NCI-H1092 treated with DMSO at 0.1 percent for 48 hours (cell line): Measurements from ENCODE around the gene MAPKAP1.

Experiments
- DNase-seq: peaks from one replicate; lab custom pipeline; 2025; lab: John Stamatoyannopoulos, UW

The MAPKAP1 gene

GRCh38 chr9:125564631-125565030 lies 142.4 kb downstream of the MAPKAP1 start:
- no peak for DNase-seq

DNA sequence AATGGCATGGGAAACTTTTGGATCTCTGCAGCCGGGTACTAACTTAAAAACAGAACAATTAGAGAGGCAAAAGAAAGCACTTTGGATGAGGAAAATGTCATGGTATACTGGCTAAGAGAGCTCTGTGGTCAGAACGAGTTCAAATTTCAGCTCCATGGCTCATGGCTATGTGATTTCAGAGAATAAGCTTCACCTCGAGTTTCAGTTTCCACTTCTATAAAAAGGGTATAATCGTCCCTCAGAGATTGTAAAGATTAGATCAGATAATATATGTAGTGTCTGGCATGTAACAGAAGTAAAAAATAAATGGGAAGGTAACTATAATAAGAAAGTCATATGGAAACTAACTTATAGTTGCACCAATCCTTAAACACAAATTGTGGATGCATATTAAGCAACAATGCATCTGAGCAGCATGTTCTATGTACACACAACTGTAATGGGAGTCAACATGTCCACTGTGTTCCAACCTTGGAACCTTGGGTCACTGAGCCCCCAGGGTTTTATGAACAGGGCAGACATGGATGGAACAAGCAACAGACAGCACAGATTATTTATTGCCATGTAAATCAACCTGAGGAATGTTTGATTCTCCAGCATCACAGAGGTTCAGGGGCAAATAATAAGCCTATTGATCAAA lies 145.4 kb downstream of the MAPKAP1 start:
- no peak for DNase-seq

DNA sequence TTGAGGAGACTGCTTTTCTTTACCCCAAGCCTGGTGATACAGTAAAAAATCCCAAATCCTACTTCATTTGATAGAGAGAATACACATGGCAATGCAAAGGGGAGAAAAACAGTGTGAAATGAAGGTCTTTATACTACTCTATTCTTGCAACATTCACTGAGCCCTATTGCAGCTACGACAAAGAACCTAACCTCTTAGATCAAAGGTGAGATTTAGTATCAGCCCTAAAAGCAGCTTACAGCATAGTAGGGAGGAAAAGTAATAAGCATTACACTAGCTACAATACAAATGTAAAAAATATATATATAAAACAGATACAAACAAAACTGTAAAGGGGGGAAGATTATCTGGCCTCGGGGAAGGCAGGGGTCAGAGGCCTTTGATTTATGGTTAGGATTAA lies 147.1 kb downstream of the MAPKAP1 start:
- no peak for DNase-seq

DNA sequence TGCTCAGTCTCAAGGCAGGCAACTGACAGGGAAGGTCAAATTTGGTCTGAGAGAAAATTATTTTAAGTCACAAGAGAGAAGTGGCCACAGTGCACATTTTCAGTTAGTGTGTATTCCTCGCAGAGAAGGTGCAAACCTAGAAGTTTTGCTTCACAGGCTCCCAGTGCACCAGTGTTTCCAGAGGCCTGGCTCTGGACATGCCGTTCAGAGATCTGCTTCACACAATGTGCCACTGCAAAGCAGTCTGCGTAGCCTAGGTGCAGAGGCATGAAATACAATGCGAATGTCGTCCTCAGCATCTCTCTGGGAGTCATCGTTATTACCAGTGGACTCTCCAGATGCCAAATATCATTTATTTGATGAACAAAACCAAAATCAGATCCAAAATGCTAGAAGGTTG lies 147.8 kb downstream of the MAPKAP1 start:
- DNase-seq = no peak

DNA sequence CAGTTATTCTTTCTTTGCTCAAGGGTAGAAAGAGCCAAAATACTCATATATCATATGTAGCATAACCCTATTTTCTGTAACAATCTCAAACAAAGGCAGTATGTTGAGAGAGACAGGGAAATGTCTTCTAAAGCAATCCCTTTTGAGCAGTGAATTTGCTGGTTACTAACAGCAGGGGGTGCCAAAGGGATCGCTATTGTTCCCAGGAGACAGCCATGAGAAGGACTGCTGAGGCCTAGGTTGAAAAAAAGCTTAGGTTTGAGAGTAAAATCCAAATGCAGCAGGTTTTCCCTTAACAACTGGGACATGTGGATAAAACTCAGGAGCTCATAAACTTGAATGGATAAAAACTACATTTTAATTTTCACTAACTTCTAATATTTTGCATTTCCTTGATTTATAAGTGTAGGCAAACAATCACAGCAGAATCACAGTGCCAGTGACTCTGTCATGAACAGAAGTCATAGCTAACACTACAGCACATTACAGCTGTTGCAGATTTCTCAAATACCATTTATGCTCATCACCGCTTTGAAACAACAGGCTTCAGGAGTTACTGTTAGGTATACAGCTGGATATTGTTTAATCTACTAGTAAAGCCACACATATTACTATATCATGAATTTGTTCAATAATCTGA lies 148.4 kb downstream of the MAPKAP1 start:
- peak; percentile 78 for DNase-seq

DNA sequence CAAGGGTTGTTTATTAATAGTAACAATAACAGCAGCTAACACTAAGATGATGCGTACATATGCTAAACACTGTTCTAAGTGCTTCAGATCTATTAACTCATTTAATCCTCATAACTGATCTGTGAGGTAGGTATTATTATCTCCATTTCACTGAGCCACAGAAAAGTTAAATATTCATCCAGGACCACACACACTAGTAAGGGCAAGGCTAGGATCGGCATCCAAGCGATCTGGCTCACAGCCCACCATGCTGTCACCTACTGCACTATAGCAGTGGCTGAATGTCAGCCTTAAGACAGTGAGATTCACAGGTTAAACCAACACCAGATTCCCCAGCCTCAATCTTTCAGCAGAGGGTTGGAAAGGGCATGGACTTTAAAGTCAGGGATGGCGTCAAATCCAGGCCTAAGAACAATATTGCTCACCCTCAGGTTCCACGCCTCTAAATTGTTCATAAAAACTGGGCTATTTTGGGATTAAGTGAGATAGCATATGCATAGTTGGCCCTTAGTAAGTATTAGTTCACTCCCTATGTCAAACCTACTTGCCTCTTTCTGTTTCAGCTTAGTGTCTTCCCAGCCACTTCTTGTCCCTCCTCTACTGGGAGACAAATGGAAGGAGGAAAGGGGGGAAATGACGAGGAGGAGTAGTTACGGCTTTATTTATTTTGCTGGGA lies 150.8 kb downstream of the MAPKAP1 start:
- DNase-seq = no peak

DNA sequence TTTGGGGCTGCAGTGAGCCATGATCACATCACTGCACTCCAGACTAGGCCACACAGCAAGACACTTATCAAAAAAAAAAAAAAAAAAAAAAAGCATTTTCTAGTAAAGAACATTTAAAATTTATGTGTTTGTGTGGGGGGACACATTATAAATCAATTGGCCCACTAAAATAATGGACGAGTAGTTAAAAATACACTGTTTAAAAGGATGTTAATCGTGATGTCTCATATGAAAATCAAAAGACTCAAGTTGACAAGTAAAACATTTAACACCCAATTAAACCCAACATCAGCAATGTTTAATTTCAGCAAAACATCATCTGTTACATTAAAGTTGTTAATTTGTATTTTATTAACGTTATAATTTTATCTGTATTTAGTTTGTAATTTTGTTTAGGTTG lies 152.3 kb downstream of the MAPKAP1 start:
- no peak for DNase-seq

GRCh38 chr9:125551781-125552180 lies 155.2 kb downstream of the MAPKAP1 start:
- DNase-seq = no peak

DNA sequence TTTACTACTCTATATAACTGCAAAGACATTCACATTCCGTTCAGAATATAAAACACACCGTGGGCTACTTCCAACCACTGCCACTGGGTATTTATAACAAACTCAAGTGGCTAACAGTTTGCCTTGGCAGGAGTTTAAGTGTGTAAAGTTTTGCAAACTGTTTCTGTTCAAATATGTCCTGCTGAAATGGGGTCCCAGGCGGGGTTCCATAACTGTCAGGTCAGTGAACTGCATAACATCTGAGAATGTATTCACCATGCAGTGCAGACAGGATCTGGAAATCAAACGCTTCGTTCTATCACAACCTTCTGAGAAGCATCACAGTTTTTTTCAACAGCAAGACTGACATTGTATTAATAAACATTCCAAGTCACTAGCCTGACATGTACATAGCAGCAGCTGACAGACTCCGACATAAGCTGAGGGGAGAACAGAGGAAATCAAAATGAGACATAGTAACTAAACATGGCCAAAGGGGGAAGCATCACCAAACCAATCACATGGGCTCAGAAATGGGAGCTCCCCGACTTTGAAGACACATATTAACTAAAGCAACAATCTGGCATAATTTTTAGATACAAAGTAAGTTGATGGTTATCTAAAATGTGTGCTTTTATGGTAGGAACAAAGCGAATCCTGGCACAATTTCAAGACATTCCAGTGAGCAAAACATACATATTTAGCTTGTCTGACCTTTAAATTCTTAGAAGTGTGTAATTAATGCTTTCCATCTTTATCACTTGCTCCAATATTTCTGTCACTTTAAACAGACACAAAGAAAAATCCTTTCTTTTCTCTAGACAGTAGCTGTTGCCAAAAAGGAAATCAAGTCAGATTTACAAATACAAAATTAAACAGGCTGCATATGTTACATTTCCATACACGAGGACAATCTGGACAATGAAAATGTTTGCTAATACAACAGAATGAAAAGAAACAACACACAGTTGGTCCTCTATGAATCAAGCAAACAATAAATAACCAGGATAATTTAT lies 156.8 kb downstream of the MAPKAP1 start:
- no peak for DNase-seq

- DNase-seq = peak; percentile 68
Observed at GRCh38 chr9:125549465-125549871, 157.5 kb downstream of the MAPKAP1 start.

DNA sequence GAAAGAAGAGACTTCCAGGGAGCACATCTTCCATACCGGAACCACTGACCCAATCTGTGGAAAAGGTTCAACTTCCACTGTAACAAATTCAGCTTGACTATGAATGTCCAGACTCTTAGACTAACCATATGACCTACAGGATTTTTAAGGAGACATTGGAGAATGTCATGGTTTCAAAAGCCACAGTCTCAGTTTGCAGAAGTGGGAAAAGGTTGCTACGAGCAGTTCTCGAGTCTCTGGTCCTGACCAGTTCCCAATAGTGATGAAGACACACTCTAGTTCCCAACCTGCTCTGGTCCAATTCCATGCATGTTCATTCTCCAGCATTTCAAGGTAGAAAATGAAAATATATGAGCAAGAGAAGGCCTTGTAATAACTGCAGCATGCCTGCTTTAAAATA lies 158.0 kb downstream of the MAPKAP1 start:
- no peak for DNase-seq

DNA sequence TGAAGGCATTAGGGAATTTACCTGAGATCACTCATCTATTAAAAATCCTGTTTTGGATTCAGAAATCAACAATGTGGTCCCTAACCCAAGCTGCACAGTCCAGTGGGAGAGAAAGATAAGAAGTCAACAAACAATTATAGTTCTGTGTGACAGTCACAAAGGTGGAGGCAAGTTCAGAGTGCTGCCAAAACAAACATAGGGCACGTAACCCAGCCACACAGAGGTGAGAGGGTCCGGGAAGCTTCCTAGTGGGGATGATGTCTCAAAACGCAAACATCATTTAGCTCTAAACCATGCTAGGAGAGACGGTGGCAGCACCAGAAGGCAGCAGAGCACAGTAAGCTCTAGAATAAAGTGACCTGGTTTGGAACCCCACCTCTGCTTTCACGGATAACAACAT lies 158.9 kb downstream of the MAPKAP1 start:
- DNase-seq = peak; percentile 28

DNA sequence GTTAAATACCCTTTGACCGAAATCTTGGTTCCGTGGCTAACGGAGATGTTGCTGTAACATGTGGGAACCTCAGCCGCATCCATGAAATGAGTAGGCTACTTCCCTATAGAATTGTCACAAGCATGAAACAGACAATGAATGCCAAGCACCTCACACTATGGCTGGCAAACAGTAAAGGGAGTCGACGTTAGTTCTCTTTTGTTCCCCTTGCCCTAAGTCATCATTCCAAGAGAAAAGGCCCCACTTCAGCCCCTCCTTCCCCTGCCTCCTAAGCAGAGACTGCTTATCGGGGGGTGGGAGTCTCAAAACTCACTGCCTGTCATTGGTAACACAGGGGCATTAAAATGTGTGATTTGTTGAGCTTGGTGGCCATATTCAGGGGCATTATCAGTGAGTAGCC lies 159.6 kb downstream of the MAPKAP1 start:
- DNase-seq = no peak

DNA sequence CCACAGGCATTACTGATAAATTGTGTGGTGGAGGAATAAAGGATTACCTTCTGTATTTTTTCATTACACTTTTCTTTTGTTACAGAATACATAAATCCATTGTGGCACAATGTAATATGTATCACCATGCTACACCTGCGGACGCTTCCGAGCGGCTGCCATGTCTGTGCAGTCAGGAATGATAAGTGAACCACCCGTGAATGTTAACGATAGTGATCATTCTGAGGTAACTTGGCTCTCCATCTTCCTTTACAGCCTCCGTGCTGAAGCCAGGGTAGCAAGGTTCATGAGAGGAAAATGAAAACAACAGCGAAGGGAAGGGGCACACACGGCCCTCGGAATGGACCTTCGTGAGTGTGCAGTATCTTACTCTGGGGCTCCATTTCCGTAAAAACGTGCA lies 161.2 kb downstream of the MAPKAP1 start:
- no peak for DNase-seq

- DNase-seq = peak; percentile 69
Observed at GRCh38 chr9:125544988-125545651, 161.9 kb downstream of the MAPKAP1 start.

- no peak for DNase-seq
Observed at GRCh38 chr9:125544484-125544883, 162.5 kb downstream of the MAPKAP1 start.

- DNase-seq = peak; percentile 95
Observed at GRCh38 chr9:125541840-125542243, 165.2 kb downstream of the MAPKAP1 start.

DNA sequence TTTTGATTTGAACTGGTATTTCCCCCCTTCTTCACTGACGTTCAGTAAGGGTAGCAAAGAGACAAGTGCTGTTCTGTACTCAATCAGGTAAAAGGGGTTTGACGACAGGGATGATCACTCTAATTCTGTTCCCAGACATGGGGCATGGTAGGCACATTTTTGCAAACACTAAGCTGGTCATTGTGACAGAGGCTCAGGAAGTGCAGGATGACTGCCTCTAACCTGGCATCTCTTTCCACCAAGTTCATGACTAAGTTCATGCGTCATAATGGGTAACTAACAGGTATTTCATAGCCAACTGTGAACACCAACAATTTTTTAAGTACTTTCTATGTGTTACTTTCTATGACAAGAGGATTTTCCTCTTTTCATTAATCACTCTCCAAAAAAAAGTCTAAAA lies 166.5 kb downstream of the MAPKAP1 start:
- DNase-seq = no peak

- DNase-seq = peak; percentile 83
Observed at GRCh38 chr9:125538092-125538473, 168.9 kb downstream of the MAPKAP1 start.

- no peak for DNase-seq
Observed at GRCh38 chr9:125537442-125538091, 169.4 kb downstream of the MAPKAP1 start.

GRCh38 chr9:125536776-125537175 lies 170.2 kb downstream of the MAPKAP1 start:
- peak; percentile 21 for DNase-seq
